ENCODE results near the gene FOXF2.

DNA sequence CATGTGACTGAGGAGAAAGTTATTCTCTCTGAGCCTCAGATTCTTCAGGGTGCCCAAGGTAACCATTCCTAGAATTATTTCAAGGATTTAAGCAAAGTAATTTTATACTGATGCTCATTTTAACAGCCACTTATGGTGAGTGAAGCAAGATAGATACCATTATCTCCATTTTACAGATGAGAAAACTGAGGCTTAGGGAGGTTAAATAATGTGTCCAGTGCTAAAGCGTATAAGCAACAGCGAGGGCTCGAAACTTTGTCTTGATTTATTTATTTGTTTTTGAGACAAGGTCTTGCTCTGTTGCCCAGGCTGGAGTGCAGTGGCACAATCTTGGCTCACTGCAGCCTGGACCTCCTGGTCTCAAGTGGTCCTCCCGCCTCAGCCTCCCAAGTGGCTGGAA lies 53.6 kb downstream of the FOXF2 start:
- TF ChIP-seq, protein P1, sequence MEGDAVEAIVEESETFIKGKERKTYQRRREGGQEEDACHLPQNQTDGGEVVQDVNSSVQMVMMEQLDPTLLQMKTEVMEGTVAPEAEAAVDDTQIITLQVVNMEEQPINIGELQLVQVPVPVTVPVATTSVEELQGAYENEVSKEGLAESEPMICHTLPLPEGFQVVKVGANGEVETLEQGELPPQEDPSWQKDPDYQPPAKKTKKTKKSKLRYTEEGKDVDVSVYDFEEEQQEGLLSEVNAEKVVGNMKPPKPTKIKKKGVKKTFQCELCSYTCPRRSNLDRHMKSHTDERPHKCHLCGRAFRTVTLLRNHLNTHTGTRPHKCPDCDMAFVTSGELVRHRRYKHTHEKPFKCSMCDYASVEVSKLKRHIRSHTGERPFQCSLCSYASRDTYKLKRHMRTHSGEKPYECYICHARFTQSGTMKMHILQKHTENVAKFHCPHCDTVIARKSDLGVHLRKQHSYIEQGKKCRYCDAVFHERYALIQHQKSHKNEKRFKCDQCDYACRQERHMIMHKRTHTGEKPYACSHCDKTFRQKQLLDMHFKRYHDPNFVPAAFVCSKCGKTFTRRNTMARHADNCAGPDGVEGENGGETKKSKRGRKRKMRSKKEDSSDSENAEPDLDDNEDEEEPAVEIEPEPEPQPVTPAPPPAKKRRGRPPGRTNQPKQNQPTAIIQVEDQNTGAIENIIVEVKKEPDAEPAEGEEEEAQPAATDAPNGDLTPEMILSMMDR (IDR thresholded peaks at IDR 0.05; ENCODE audit: insufficient read depth, low read depth, low read length), result no peak
- TF ChIP-seq EZH2 (IDR thresholded peaks at IDR 0.05; ENCODE audit: insufficient read depth, low read length), result no peak
